ENCODE results near the gene SYDE1.

DNA sequence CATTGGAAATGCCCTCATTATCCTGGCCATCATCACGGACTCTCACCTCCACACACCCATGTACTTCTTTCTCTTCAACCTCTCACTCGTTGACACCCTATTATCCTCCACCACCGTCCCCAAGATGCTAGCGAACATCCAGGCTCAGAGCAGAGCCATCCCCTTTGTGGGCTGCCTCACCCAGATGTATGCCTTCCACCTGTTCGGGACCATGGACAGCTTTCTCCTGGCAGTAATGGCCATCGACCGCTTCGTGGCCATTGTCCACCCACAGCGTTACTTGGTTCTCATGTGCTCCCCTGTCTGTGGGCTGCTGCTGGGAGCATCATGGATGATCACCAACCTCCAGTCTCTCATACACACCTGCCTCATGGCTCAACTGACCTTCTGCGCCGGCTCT, 20.0 kb upstream of the SYDE1 start:
- TF ChIP-seq CTCF (IDR thresholded peaks at IDR 0.05; ENCODE audit: borderline replicate concordance, extremely low read depth, low read length, poor library complexity, severe bottlenecking), result no peak
- no peak for TF ChIP-seq EZH2 (IDR thresholded peaks at IDR 0.05; ENCODE audit: borderline replicate concordance, low read depth, low read length, severe bottlenecking)

All from DND-41 (cell line).